GM19043 (cell line): ENCODE data around the gene UROD.
"Not testable (repeated sequence)": the region's sequence is repeated elsewhere in the genome, so short reads cannot be mapped to it uniquely, and the experiment has no call there.

Source experiments
- ATAC-seq: cut with Tn5 transposase; IDR thresholded peaks from one replicate; pipeline ENCODE4 v1.9.1; 2021; ENCODE audit warnings: low read depth; ENCODE audit not compliant: unreplicated experiment

UROD gene

DNA sequence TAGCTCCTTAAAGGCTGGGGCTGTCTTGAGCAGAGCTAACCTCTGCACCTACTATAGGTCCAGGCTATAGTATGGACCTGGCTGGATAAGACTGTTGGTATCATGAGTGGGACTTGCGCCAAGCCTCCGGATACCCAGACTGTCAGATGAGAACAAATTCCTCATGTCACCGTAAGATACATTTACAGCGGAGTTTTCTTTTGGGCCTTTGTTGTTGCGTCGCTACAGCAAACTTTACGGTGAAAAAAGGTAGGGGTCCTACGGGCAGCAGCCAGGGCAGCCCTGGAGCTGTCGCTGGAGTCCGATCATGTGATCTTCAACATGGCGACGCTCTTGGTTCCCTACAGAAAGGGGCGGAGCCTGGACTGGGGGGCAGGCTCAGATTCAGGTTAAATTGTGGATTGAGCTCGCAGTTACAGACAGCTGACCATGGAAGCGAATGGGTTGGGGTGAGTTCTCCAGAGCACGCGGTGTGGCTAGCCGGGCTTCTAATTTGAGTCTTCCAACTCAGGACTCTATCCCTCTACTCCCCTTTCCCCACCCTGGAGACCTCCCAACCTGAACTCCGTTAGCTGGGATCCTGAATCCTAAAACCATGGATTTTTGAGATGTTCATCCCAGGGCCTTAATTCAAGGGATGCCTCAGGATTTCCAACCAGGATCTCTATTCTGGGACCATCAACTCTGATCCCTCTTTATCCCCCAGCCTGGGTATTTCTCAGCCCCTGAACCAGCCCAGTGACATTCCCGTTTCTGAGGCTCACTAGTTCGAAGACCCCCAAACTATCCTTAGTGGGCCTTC is at the start of gene UROD:
UROD (plus strand) TSS at position 418 of the 802 bp plus-strand sequence; CDS start at position 430, 12 bp downstream.
- ATAC-seq: peak; percentile 69

DNA sequence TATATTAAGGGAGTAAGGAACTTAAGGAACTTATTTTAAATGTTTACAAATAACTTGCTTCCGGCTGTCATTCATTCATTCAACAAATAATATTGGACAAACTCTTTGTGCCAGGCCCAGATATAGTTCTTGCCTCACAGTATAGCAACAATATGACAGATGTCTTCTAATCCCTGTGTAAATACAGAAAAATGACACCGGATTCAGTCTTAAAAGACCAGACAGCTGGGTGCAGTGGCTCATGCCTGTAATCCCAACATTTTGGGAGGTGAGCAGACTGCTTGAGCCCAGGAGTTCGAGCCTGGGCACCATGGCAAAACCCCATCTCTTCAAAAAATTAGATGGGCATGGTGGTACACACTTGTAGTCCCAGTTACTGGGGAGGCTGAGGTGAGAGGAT is 49.3 kb upstream of the UROD start:
- no peak for ATAC-seq

DNA sequence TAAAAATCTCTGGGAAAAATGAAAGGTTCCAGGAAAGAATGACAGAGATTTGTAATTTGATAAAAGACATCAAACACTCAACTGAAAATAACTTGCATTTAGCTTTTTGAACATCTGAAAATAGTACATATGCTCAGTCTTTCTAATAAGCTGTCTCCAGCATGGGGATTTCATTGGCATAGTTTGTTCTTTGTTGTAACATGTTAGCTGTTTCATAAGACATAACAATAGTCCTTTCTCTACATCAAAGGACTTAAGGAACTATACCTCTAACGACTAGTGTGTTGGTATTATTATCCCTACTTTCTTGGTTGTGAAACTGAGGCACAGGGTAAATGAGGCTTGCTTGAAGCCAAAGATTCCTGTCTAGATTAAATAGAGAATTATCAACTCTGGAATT is 47.7 kb upstream of the UROD start:
- ATAC-seq: no peak

DNA sequence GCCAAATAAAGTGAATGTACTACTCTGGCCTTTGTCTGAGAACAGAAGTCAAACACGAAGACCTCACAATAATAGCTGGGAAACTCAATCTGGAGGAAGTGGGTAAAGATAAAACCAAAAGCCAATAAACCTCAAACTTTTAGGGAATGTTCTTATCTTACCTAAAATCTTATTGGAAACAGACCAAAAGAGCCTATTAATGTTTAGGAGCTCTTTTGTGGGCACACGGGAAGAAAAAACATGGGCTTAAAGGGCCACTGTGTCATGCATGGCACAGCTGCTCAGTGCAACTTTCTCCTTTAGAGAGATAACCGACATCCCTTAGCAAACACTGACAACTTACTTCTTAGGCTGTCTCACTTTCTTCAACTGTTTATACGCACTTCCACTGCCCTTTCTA is 41.7 kb upstream of the UROD start:
- ATAC-seq: no peak

DNA sequence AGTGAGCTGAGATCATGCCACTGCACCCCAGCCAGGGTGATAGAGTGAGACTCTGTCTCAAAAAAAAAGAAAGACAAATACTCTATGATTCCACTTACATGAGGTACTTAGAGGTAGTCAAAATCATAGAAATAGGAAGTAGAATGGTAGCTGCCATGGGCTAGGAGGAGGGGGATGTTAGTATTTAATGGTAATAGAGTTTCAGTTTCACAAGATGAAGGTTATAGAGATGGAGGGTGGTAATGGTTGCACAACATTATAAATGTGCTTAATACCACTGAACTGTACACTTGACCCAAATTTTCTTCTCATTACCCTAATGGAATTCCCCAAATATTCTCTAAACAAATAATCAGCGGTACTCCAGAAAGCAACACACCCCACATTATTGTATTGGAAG is 38.4 kb upstream of the UROD start:
- no peak for ATAC-seq

DNA sequence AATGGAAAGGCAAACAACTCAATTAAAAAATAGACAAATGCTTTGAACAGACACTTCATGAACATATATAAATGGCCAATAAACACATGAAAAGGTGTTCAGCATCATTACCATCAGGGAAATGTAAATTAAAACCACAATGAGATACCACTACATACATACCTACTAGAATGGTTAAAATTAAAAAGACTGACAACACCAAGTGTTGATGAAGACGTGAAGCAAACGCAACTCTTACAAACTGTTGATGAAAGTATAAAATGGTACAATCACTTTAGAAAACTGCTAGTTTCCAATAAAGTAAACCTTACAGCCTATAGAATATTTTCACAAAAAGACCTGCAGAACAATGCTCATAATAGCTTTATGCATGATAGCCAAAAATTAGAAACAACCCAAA is 35.8 kb upstream of the UROD start:
- ATAC-seq: no peak

DNA sequence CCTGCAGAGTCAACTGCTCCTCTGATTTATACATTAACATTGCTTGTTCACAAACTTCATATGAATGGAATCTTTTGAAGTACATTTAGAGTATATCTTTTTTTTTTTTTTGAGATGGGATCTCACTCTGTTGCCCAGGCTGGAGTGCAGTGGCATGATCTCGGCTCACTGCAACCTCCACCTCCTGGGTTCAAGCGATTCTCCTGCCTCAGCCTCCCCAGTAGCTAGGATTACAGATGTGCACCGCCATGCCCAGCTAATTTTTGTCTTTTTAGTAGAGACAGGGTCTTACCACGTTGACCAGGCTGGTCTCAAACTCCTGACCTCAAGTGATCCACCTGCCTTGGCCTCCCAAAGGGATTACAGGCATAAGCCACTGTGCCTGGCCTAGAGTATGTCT is 34.7 kb upstream of the UROD start:
- not testable (repeated sequence) for ATAC-seq

DNA sequence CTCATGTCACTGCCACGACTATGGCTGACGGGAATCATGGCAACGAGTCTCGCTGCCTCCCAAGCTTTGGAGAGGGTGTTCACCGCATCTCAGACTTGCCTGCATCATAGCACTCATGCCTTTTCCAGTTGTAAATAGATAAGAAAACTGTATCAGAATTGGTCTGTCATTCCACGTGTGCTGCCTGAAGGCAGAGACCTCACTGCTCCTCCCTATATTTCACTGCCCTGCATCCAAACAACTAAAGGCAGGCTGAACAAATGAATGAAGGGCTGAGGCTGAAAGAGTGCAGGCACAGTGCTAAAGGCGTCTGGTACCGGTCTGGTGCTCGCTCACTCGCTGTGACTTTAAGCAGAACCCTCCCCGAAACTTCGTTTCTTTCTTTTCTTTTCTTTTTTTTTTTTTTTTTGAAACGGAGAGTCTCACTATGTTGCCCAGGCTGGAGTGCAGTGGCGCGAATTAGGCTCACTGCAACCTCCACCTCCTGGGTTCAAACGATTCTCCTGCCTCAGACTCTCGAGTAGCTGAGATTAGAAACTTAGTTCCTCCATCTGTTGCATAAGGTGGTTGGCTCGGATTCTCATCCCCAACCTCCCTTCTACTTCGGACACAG is 26.2 kb upstream of the UROD start:
- no peak for ATAC-seq

DNA sequence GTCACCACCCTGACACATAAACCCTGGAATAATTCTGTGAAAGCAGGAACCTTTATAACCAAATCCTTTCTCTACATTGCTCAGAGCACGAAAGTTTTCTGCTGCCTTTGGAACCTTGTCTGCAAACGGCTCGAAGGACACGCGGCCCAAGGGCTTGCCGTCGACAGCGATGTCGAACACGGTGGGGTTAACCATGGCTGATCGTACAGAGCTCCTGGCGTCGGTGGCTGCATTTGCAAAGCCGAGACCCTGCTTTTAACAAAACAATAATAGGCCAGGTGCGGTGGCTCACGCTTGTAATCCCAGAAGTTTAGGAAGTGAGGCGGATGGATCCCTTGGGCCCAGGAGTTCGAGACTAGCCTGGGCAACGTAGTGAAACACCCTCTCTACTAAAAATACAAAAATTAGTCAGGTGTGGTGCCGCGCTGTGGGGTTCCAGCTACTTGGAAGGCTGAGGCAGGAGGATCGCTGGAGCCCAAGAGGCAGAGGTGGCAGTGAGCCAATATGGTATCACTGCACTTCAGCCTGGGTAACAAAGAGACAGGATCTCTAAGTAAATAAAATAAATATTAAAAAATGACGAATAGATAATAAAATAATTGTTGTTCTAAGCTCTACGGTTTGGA is 23.4 kb upstream of the UROD start:
- no peak for ATAC-seq

DNA sequence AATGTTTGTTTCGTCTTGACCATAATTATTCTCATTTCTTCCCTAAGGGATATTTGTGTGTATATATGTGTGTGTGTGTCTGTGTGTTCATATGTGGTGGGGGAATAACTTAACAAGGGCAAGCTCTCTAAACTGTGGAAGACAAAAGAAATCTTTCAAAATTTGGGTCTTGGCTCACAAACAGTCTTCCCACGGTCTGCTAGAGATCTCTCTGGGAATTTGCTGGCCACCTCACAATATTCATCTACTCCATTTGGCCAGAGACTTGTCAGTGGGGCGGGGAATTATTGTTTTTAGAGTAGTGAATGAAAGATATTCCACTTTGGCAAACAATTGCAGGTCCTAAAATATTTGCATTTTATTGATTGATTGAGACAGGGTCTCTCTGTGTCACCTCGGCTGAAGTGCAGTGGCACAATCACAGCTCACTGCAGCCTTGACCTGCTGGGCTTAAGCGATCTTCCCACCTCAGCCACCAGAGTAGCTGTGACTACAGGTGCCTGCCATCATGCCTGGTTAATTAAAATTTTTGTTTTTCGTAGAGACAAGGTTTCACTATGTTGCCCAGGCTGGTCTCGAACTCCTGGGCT is 17.6 kb upstream of the UROD start:
- ATAC-seq: no peak

DNA sequence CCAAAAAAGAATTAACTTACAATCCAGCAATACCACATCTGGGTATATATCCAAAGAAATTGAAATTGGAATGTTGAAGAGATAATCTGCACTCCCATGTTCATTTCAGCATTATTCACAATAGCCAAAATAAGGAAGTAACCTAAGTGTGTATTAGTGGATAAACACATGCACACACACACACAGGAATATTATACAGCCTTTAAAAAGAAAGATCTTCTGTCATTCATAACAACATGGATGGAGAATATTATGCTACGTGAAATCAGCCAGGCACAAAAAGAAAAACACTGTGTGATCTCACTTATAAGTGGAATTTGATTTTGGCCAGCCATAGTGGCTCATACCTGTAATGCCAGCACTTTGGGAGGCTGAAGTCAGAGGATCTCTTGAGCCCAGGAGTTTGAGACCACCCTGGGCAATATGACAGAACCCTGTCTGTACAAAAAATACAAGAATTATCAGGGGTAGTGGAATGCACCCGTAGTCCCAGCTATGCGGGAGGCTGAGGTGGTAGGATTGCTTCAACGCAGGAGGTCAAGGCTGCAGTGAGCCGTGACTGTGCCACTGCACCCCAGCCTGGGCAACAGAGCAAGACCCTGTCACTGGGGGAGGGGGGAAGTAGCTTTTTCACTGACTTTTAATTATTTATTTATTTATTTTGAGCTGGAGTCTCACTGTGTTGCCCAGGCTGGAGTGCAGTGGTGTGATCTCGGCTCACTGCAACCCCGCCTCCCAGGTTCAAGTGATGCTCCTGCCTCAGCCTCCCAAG is 16.4 kb upstream of the UROD start:
- no peak for ATAC-seq

DNA sequence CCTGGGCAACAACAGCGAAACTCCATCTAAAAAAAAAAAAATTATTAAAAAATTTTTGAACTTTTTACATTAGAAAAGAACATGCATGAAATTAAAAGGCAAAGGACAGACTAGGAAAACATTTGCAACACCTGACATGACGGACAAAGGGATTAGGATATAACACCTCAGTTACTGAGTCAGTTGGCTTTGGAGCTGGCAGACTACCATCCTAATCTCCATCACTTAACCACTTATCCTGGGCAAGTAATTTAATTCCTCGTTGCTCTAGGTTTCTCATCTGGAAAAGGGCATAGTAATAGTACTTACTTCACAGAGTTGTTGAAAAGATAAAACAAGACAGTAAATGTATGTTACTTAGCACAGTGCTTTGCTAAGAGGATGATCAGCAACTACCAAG is 12.8 kb upstream of the UROD start:
- ATAC-seq: no peak

DNA sequence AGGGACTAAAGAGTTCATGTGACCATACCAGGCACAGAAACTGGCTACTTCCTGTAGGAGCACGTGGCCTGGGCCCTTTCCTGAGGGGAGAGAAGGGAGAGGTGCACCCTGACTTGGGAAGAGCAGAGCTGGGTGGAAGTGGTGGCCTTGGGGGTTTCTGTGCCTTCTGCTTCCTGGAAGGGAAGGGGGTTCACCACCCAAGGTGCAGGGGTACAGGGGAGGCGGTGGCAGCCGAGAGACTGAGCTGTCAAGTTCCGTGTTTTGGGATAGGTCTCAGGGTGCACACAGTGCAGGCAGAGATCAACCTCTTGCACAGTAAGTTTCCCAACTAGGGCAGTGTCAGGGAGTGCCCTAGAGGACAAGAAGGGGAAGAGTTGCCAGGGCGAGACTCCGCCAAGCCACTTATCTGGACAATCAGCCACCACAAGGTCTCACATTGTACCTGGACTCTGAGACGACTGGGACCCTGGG is 11.0 kb upstream of the UROD start:
- ATAC-seq: no peak

DNA sequence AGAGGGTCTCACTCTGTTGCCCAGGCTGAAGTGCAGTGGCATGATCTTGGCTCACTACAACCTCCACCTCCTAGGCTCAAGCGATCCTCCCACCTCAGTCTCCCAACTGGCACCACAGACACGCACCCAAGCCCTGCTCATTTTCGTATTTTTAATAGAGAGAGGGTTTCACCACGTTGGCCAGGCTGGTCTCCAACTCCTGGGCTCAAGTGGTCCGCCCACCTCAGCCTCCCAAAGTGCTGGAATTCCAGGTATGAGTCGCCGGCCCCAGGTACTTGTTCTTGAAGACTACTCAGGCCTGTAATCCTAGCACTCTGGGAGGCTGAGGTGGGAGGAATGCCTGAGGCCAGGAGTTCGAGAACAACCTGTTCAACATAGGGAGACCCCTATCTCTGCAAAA is 10.5 kb upstream of the UROD start:
- not testable (repeated sequence) for ATAC-seq

DNA sequence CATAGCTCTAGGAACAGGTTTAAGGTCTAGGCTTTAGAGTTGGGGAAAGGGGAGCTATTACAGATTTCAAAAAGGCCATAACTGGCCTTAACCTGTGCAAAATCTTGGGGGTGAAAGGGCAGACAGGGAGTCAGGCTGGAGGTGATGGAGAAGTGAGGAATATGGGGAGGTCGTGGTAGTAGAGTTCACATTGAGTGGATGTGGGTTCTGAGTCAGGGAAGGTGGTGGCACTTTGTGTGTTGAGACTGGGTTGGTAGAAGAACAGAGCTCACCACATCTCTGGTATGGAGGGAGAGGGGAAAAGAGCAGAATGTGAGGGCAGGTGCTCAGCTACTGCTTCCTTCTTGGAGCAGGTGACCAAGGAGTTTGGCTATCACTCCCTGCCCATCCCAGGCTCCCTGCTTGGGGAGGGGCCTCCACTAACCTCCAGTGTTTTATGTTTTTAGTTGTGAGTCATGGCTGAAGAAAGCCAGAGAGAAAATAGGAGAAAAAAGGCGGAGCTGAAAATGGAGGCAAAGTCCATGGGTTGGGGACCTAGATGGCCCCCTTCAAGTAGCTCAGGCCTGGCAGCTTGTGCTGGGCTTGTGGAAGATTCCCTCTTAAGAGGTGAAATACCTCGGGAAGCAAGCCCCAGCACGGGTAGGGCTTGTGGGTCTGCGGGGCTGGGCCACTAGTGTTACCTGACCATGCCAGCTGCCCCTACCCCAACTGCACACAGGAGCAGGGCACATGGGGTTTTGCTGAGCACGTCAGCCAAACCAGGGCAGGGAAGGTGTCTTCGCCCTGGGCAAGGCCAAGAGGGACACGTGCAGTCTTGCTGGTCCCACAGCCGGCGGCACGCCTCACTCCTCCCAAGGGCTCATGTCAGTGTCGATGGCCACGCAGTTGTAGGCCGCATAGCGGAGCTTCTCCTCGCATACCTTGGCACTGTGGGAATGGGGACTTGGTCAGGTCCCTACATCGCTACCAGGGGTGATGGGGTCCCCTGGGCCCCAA is 9.1 kb upstream of the UROD start:
- ATAC-seq: no peak

DNA sequence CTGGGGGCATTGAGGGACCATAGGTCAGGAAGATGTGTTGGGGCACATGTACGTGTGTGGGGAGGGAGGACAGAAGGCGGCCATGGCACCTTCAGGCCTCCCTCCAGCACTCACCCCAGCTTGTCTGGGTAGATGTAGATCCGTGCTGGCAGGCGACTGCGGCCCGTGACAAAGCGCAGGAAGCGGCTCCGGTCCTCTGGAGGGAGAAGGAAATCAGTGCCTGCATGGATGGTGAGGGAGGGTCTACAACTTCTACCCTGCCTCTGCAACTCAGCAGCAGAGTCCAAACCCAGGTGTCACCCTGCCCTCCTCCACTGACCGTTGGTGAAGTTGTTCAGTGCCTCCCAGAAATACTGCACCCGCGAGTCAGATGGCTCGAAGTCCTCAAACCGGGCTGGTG is 8.3 kb upstream of the UROD start:
- no peak for ATAC-seq

DNA sequence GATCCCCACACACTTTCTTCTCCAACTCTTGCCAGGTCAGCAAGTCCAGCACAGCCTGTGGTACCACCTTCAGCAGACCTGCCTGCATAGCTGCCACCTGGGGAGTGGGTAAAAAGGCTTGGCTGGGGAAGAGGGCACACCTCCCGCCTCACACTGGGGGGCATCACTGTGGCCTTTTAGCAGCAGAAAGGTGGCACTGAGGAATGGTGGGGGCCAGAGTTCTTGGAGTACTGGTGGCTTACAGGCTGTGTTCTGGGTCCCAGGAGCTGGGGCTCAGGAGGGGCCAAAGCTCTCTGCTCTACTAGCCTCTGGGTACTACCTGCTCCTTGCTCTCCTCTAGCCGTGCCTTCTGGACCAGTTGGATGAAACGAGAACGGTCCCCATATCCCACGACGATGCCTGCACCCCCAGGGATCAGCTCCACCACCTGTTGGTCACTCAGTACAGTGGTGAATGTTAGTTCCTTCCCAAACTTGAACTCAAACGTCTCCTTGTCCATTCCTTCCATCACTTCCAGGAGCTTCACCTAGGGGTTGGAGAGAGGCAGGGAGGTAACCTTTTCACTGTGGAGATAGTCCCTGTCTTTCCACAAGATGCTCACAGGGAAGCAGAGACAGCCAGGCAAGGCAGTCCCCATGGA is 7.7 kb upstream of the UROD start:
- ATAC-seq: no peak

DNA sequence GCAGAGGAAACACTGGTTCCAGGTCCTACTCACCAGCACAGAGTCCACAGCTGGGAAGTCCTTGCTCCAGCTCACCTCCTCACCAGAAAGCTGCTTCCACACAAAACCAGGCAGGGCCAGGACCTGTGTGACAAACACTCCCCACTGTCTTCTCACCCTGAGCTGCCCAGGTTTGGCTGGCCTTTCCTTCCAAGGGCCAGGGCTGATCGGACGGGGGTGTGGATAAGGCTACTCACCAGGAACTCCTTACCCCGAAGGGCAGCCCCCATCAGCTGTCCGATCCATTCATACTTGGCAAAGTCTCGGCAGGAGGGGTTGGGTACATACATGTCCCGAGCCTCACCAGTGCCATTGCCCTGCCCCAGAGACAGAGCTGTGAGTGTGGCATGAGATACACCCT is 6.3 kb upstream of the UROD start:
- no peak for ATAC-seq

DNA sequence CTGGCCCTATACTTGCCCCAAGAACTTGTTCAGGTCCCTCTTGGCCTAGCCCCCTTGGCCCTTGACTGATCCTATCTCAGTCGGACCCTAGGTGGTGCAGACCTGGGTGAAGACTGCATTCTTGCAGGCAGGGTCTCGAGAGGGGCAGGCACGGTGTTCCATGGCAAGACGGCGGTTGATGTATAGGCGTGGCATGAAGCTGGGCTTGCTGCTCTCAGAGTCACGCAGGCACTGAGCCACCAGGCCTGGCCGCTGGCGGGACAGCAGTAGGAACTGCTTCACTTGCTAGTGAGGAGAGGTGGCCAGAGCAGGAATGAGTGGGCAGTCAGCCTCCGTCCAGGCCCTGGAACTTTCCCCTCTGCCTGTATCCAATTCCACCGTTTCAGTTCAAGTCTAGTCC is 4.7 kb upstream of the UROD start:
- ATAC-seq: no peak
